Measurements from ENCODE around the gene ATR.

Gene ATR

DNA sequence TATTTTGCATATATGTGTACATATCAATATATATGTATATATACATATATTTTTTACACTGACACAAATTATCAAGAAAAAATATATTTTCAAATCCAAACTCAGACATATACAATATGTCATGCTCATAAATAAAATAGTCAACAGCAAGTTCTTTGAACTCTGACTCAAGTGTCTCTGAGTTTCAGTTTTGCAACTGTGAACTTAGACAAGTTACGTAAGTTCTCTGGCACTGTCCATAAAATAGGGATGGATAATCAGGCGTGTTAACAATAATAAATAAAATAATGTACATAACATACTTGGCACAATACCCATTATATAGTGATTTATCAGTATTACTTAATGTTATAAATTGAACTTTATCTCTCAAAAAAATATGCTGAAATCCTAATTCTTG, 118.6 kb downstream of the ATR start:
- Histone ChIP-seq H3K4me1 (ENCODE audit: low read depth, poor library complexity, severe bottlenecking) (no peaks in the 10 kb centered on the region), H3K27me3 (ENCODE audit: insufficient read depth, low read depth) (no peaks in the 10 kb centered on the region), H3K27ac (no peak overlapping the region), H3K4me2 (no peak overlapping the region), H3K79me2 (ENCODE audit: insufficient read depth, low read depth) (no peaks in the 10 kb centered on the region), H3K36me3 (ENCODE audit: insufficient read depth) (peaks cover 7% of the 10 kb centered on the region; the same call in 1 of the 2 replicates), H4K20me1 (ENCODE audit: insufficient read depth) (no peaks in the 10 kb centered on the region), H3K9ac (no peak overlapping the region), H3K4me3 (IDR thresholded peaks at IDR 0.05; ENCODE audit: insufficient read depth, low read depth, low read length) (no peak overlapping the region), H2AFZ (ENCODE audit: low read depth) (no peak overlapping the region)
- TF ChIP-seq, protein P1, sequence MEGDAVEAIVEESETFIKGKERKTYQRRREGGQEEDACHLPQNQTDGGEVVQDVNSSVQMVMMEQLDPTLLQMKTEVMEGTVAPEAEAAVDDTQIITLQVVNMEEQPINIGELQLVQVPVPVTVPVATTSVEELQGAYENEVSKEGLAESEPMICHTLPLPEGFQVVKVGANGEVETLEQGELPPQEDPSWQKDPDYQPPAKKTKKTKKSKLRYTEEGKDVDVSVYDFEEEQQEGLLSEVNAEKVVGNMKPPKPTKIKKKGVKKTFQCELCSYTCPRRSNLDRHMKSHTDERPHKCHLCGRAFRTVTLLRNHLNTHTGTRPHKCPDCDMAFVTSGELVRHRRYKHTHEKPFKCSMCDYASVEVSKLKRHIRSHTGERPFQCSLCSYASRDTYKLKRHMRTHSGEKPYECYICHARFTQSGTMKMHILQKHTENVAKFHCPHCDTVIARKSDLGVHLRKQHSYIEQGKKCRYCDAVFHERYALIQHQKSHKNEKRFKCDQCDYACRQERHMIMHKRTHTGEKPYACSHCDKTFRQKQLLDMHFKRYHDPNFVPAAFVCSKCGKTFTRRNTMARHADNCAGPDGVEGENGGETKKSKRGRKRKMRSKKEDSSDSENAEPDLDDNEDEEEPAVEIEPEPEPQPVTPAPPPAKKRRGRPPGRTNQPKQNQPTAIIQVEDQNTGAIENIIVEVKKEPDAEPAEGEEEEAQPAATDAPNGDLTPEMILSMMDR (conservative IDR thresholded peaks at IDR 0.05; ENCODE audit: low read depth, low read length) = no peak

- no peaks in the 10 kb centered on the region for H4K20me1 ChIP-seq (ENCODE audit: insufficient read depth)
- no peak overlapping the region for H3K4me3 ChIP-seq (IDR thresholded peaks at IDR 0.05; ENCODE audit: insufficient read depth, low read depth, low read length)
- no peak overlapping the region for H3K4me2 ChIP-seq
- H3K79me2 ChIP-seq (ENCODE audit: insufficient read depth, low read depth) = no peaks in the 10 kb centered on the region
- no peaks in the 10 kb centered on the region for H3K27me3 ChIP-seq (ENCODE audit: insufficient read depth, low read depth)
- H3K4me1 ChIP-seq (ENCODE audit: low read depth, poor library complexity, severe bottlenecking) = no peaks in the 10 kb centered on the region
- H3K9ac ChIP-seq = no peak overlapping the region
- H3K36me3 ChIP-seq (ENCODE audit: insufficient read depth) = peaks cover 7% of the 10 kb centered on the region; the same call in 1 of the 2 replicates
- H3K27ac ChIP-seq = no peak overlapping the region
- TF ChIP-seq, protein P1 (conservative IDR thresholded peaks at IDR 0.05; ENCODE audit: low read depth, low read length) = no peak
- no peak overlapping the region for H2AFZ ChIP-seq (ENCODE audit: low read depth)
Measured at GRCh38 chr3:142459096-142459495, 119.4 kb downstream of the ATR start.

DNA sequence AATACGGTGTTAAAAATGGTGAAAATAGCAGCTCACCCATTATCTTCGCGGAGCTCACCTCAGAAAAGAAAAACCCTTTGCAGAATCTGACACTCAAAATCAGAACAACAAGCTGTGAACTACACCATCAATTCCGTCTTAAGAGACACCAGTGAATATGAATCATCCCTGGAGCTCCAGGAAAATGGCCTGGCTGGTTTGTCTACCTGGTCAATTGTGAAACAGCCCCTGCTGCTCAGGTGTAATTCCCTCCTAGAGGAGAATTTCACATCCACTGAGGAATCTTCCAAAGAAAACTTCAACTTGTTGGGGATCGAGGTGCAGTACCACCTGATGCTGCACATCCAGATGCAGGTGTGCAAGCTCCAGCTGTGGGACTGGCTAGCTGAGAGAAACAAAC, 127.7 kb downstream of the ATR start:
- Histone ChIP-seq H3K79me2 (ENCODE audit: insufficient read depth, low read depth) (peaks cover 17% of the 10 kb centered on the region), H3K27ac (no peak overlapping the region), H3K9ac (no peak overlapping the region), H3K27me3 (ENCODE audit: insufficient read depth, low read depth) (no peaks in the 10 kb centered on the region), H2AFZ (ENCODE audit: low read depth) (no peak overlapping the region), H4K20me1 (ENCODE audit: insufficient read depth) (no peaks in the 10 kb centered on the region), H3K4me1 (ENCODE audit: low read depth, poor library complexity, severe bottlenecking) (peaks cover 5% of the 10 kb centered on the region), H3K4me3 (IDR thresholded peaks at IDR 0.05; ENCODE audit: insufficient read depth, low read depth, low read length) (no peak overlapping the region), H3K4me2 (no peak overlapping the region), H3K36me3 (ENCODE audit: insufficient read depth) (no peaks in the 10 kb centered on the region)
- TF ChIP-seq, protein P1 (conservative IDR thresholded peaks at IDR 0.05; ENCODE audit: low read depth, low read length) = no peak

GRCh38 chr3:142450189-142450588, 128.3 kb downstream of the ATR start:
- Histone ChIP-seq H3K27me3 (ENCODE audit: insufficient read depth, low read depth) (no peaks in the 10 kb centered on the region), H3K79me2 (ENCODE audit: insufficient read depth, low read depth) (peaks cover 24% of the 10 kb centered on the region), H3K9ac (no peak overlapping the region), H3K36me3 (ENCODE audit: insufficient read depth) (no peaks in the 10 kb centered on the region), H3K27ac (no peak overlapping the region), H3K4me2 (no peak overlapping the region), H2AFZ (ENCODE audit: low read depth) (no peak overlapping the region), H3K4me1 (ENCODE audit: low read depth, poor library complexity, severe bottlenecking) (peaks cover 12% of the 10 kb centered on the region), H4K20me1 (ENCODE audit: insufficient read depth) (no peaks in the 10 kb centered on the region), H3K4me3 (IDR thresholded peaks at IDR 0.05; ENCODE audit: insufficient read depth, low read depth, low read length) (no peak overlapping the region)
- TF ChIP-seq, protein P1 (conservative IDR thresholded peaks at IDR 0.05; ENCODE audit: low read depth, low read length) = no peak

All from KMS-11 (cell line).